Keratinocyte (primary cell): ENCODE data around the gene CFAP299. TPM values are rescaled to one million over a fixed set of nuclear protein-coding genes. Genes with fewer than 3 reads are reported as not detected.
"Not testable (repeated sequence)": the region's sequence is repeated elsewhere in the genome, so short reads cannot be mapped to it uniquely, and the experiment has no call there.

Source experiments
- DNase-seq: peaks from one replicate; pipeline ENCODE4 v3.0.0-alpha.2; 2011; ENCODE audit warnings: low read depth, missing footprints, low spot score
- FAIRE-seq: peaks from 2 replicates; lab custom pipeline; 2011; peaks lifted over from hg19 to GRCh38; lab: Jason Lieb, UNC
- H2AFZ ChIP-seq: 2 replicates; pipeline ENCODE4 v1.6.0; 2012; ENCODE audit warnings: low read length, control low read depth, inconsistent platforms; ENCODE audit not compliant: control insufficient read depth
- H3K27ac ChIP-seq: 2 replicates; pipeline ENCODE4 v1.5.1; 2011; ENCODE audit warnings: low read length; ENCODE audit not compliant: control insufficient read depth, insufficient read depth
- H3K27me3 ChIP-seq: 3 replicates; pipeline ENCODE4 v1.6.0; 2011; ENCODE audit warnings: low read length; ENCODE audit not compliant: control insufficient read depth, insufficient read depth; ENCODE audit errors: extremely low read depth
- H3K36me3 ChIP-seq, 2 experiments: 2 replicates in 1 of 2; 3 replicates in 1 of 2; pipeline ENCODE4 v1.5.1; 2011; ENCODE audit warnings: low read length in 2 of 2, mild to moderate bottlenecking in 1 of 2; ENCODE audit not compliant: control insufficient read depth in 2 of 2, insufficient read depth in 2 of 2; ENCODE audit errors: extremely low read depth in 1 of 2
- H3K4me1 ChIP-seq: 3 replicates; pipeline ENCODE4 v1.5.1; 2011; ENCODE audit warnings: low read length; ENCODE audit not compliant: control insufficient read depth, insufficient read depth; ENCODE audit errors: extremely low read depth
- H3K4me2 ChIP-seq: 3 replicates; pipeline ENCODE4 v1.6.0; 2011; ENCODE audit warnings: low read depth, low read length; ENCODE audit not compliant: control insufficient read depth, insufficient read depth; ENCODE audit errors: extremely low read depth
- H3K4me3 ChIP-seq, 3 experiments: fragments of 200-600 bp in 1 of 3; sonication (generic) in 1 of 3; 2 replicates in 2 of 3; 3 replicates in 1 of 3; pipeline ENCODE4 v1.5.1; 2011 to 2016; ENCODE audit warnings: low read length in 3 of 3, mild to moderate bottlenecking in 3 of 3, control low read depth in 2 of 3, inconsistent platforms in 1 of 3, low read depth in 1 of 3, mixed read lengths in 1 of 3, mixed run types in 1 of 3, moderate library complexity in 1 of 3; ENCODE audit not compliant: control insufficient read depth in 2 of 3, insufficient read depth in 2 of 3; ENCODE audit errors: extremely low read depth in 1 of 3
- H3K79me2 ChIP-seq: 2 replicates; pipeline ENCODE4 v1.6.0; 2012; ENCODE audit warnings: low read length; ENCODE audit not compliant: control insufficient read depth, insufficient read depth
- H3K9ac ChIP-seq: 3 replicates; pipeline ENCODE4 v1.6.0; 2011; ENCODE audit warnings: low read length; ENCODE audit not compliant: control insufficient read depth, insufficient read depth; ENCODE audit errors: extremely low read depth
- H3K9me1 ChIP-seq: 3 replicates; pipeline ENCODE4 v1.6.0; 2011; ENCODE audit warnings: low read length; ENCODE audit not compliant: control insufficient read depth, insufficient read depth; ENCODE audit errors: extremely low read depth
- H3K9me3 ChIP-seq: 2 replicates; pipeline ENCODE4 v1.5.1; 2012; ENCODE audit warnings: low read depth, low read length; ENCODE audit not compliant: control insufficient read depth
- H4K20me1 ChIP-seq: 3 replicates; pipeline ENCODE4 v1.6.0; 2011; ENCODE audit warnings: low read length; ENCODE audit not compliant: control insufficient read depth, insufficient read depth; ENCODE audit errors: extremely low read depth
- CTCF ChIP-seq, 3 experiments: IDR thresholded peaks in 1 of 3; conservative IDR thresholded peaks in 1 of 3; optimal IDR thresholded peaks in 1 of 3; 2 replicates in 2 of 3; 3 replicates in 1 of 3; pipeline versions ENCODE3 to v1.5.1; 2011; ENCODE audit warnings: low read length in 3 of 3, mild to moderate bottlenecking in 3 of 3, moderate library complexity in 2 of 3, control low read depth in 1 of 3, inconsistent platforms in 1 of 3; ENCODE audit not compliant: insufficient read depth in 2 of 3; ENCODE audit errors: extremely low read depth in 1 of 3
- EZH2 ChIP-seq: IDR thresholded peaks from one replicate; pipeline ENCODE4 v1.6.1; 2012; ENCODE audit warnings: inconsistent platforms, mild to moderate bottlenecking, low read length, moderate library complexity
- dilution Hi-C: fragments of 300-500 bp; cut with MboI; formaldehyde crosslinking; loops from one replicate; pipeline ENCODE4 v1.7.0; 2020; ENCODE audit warnings: low sequenced_read_pairs; ENCODE audit not compliant: extremely low pct_ligation_motif_present
- polyA plus RNA-seq, 5 experiments: library from polyadenylated mRNA; depleted of rRNA in 3 of 5; stranded (reverse) in 3 of 5; stranded (forward) in 1 of 5; unstranded in 1 of 5; fragments of >200 nt; gene quantifications; 1 replicate in 1 of 5; 2 replicates in 3 of 5; 3 replicates in 1 of 5; pipeline versions ENCODE4 v1.2.1 to v1.2.3, GENCODE V29; 2011 to 2012; ENCODE audit warnings: missing spikeins in 2 of 5, low read depth in 1 of 5, low replicate concordance in 1 of 5

The CFAP299 gene
- polyA plus RNA-seq, 1 donor (not counting 4 experiments of a cell fraction or from before 2014, with no cell fraction given): 0.14 TPM

- DNase-seq (no peak), FAIRE-seq (no peak)
- H3K36me3 ChIP-seq: no peaks in the 10 kb centered on the region
- H3K9me3 ChIP-seq: no peaks in the 10 kb centered on the region
- H4K20me1 ChIP-seq: no peaks in the 10 kb centered on the region
- dilution Hi-C loops: no loop called here
- H3K4me2 ChIP-seq: no peak overlapping the region
- TF ChIP-seq CTCF (optimal IDR thresholded peaks at IDR 0.05 in 1 of 3, IDR thresholded peaks at IDR 0.05 in 1 of 3, conservative IDR thresholded peaks at IDR 0.05 in 1 of 3; ENCODE audit: extremely low read depth in 1 of 3, insufficient read depth in 2 of 3, low read length in 3 of 3): no peak
- TF ChIP-seq EZH2: no peak
- H3K9me1 ChIP-seq: no peaks in the 10 kb centered on the region
- H3K4me1 ChIP-seq: no peaks in the 10 kb centered on the region
- H3K9ac ChIP-seq: no peak overlapping the region
- H3K27me3 ChIP-seq: no peaks in the 10 kb centered on the region
- H2AFZ ChIP-seq: no peak overlapping the region
- no peak overlapping the region for H3K27ac ChIP-seq
- no peak overlapping the region for H3K4me3 ChIP-seq
- H3K79me2 ChIP-seq: no peaks in the 10 kb centered on the region
Observed at GRCh38 chr4:80438016-80438415, 102.5 kb downstream of the CFAP299 start.

GRCh38 chr4:80439294-80440061 is 103.9 kb downstream of the CFAP299 start:
- DNase-seq, H3K27ac ChIP-seq, H3K9ac ChIP-seq, H3K79me2 ChIP-seq, H3K9me1 ChIP-seq, dilution Hi-C loops, FAIRE-seq, H3K4me3 ChIP-seq, H3K4me1 ChIP-seq, H3K36me3 ChIP-seq, H4K20me1 ChIP-seq, H2AFZ ChIP-seq, H3K27me3 ChIP-seq, H3K4me2 ChIP-seq, H3K9me3 ChIP-seq: not testable (repeated sequence)

GRCh38 chr4:80446248-80446647 is 110.7 kb downstream of the CFAP299 start:
- no peaks in the 10 kb centered on the region for H3K79me2 ChIP-seq
- no peaks in the 10 kb centered on the region for H3K36me3 ChIP-seq
- TF ChIP-seq EZH2: no peak
- no peak for TF ChIP-seq CTCF (optimal IDR thresholded peaks at IDR 0.05 in 1 of 3, IDR thresholded peaks at IDR 0.05 in 1 of 3, conservative IDR thresholded peaks at IDR 0.05 in 1 of 3; ENCODE audit: extremely low read depth in 1 of 3, insufficient read depth in 2 of 3, low read length in 3 of 3)
- no peak overlapping the region for H3K27ac ChIP-seq
- DNase-seq (no peak), FAIRE-seq (peak; percentile 5)
- H3K27me3 ChIP-seq: no peaks in the 10 kb centered on the region
- no peaks in the 10 kb centered on the region for H3K4me1 ChIP-seq
- H3K9ac ChIP-seq: no peak overlapping the region
- no peaks in the 10 kb centered on the region for H3K9me1 ChIP-seq
- H3K4me2 ChIP-seq: no peak overlapping the region
- H3K4me3 ChIP-seq: no peak overlapping the region
- no peak overlapping the region for H2AFZ ChIP-seq
- dilution Hi-C loops: no loop called here
- H3K9me3 ChIP-seq: no peaks in the 10 kb centered on the region
- no peaks in the 10 kb centered on the region for H4K20me1 ChIP-seq
